ENCODE data around the gene HOXB7. TPM values are rescaled to one million over a fixed set of nuclear protein-coding genes. Genes with fewer than 3 reads are reported as not detected.

Gene HOXB7
- total RNA-seq, 1 donor from 2014 or later: 0.64 TPM

DNA sequence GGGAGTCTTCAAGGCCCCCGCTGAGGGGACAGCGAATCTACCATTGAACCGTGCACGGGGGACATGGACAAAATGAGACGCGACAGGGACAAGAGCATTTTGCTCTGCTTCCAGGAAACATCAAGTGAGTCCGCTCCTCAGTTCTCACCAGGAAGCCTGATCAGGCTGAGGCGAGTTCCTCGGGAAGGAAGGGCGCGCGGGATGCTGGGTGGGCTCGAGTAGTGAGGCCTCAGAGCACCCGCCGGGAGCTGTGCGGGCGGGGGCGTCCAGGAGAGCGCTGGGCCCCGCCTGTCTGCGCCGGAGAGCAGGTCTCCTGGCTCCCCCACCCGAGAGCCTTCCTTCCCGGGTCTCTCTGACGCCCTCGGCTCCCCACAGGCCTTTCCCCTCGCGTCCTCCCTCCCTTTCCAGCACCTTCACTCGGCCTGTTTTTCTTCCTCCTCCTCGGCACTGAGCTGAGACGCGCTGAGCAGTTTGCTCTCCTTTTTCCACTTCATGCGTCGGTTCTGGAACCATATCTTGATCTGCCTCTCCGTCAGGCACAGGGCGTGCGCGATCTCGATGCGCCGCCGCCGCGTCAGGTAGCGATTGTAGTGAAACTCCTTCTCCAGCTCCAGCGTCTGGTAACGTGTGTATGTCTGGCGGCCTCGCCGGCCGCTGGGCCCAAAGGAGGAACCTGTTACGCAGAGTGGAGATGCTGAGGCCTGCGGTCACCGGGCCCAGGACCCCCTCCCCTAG is 14.7 kb downstream of the HOXB7 start:
- no peak for DNase-seq
- Mint-ChIP-seq H3K36me3 (ENCODE audit: unreplicated experiment) (no peaks in the 10 kb centered on the region), H3K27ac (ENCODE audit: unreplicated experiment) (no peak overlapping the region), H3K9me3 (ENCODE audit: unreplicated experiment) (peaks cover 4% of the 10 kb centered on the region), H3K4me3 (ENCODE audit: unreplicated experiment) (peak overlapping the region; percentile 25), H3K4me1 (ENCODE audit: low read depth, unreplicated experiment) (peaks cover 2% of the 10 kb centered on the region), H3K27me3 (ENCODE audit: unreplicated experiment) (peaks cover 53% of the 10 kb centered on the region)
- TF ChIP-seq, protein P1, sequence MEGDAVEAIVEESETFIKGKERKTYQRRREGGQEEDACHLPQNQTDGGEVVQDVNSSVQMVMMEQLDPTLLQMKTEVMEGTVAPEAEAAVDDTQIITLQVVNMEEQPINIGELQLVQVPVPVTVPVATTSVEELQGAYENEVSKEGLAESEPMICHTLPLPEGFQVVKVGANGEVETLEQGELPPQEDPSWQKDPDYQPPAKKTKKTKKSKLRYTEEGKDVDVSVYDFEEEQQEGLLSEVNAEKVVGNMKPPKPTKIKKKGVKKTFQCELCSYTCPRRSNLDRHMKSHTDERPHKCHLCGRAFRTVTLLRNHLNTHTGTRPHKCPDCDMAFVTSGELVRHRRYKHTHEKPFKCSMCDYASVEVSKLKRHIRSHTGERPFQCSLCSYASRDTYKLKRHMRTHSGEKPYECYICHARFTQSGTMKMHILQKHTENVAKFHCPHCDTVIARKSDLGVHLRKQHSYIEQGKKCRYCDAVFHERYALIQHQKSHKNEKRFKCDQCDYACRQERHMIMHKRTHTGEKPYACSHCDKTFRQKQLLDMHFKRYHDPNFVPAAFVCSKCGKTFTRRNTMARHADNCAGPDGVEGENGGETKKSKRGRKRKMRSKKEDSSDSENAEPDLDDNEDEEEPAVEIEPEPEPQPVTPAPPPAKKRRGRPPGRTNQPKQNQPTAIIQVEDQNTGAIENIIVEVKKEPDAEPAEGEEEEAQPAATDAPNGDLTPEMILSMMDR (IDR thresholded peaks at IDR 0.05; ENCODE audit: partially characterized antibody, unreplicated experiment): no peak

DNA sequence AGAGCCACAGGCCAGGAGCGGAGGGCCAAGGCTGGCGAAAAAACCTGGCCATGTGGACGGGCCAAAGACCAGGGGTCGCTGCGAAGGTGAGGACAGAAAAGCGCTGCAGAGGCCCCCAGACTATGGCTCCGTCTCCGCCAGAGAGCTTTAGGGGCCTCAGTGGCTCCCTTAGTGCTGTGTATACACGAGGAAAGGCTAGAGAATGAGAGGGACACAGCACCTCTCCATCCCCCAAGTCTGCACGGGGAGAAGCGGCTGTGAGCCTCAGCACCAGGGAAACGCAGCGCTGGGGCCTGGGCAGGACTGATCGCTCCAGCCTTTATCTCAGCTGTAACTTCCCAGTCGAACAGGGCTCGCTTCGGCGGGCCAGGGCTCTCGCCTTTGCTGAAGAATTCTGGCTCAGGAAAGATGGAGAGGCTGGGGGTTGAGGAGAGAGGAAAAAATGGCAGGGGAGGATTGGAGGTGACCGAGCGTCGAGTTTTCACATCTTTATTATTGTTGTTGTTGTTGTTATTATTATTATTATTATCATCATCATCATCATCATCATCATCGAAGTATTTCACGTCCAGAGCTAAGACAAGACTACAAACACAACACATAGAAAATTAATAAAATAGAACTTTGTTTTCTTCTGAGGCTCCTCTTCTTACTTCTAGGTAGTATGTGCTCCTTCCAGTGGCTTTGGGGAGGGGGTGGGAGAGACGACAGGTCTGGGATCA is 15.4 kb downstream of the HOXB7 start:
- H3K9me3 Mint-ChIP-seq (ENCODE audit: unreplicated experiment): peaks cover 3% of the 10 kb centered on the region
- H3K4me3 Mint-ChIP-seq (ENCODE audit: unreplicated experiment): no peak overlapping the region
- TF ChIP-seq, protein P1 (IDR thresholded peaks at IDR 0.05; ENCODE audit: partially characterized antibody, unreplicated experiment): no peak
- H3K27me3 Mint-ChIP-seq (ENCODE audit: unreplicated experiment): peaks cover 54% of the 10 kb centered on the region
- peaks cover 2% of the 10 kb centered on the region for H3K4me1 Mint-ChIP-seq (ENCODE audit: low read depth, unreplicated experiment)
- H3K36me3 Mint-ChIP-seq (ENCODE audit: unreplicated experiment): no peaks in the 10 kb centered on the region
- no peak overlapping the region for H3K27ac Mint-ChIP-seq (ENCODE audit: unreplicated experiment)
- no peak for DNase-seq

DNA sequence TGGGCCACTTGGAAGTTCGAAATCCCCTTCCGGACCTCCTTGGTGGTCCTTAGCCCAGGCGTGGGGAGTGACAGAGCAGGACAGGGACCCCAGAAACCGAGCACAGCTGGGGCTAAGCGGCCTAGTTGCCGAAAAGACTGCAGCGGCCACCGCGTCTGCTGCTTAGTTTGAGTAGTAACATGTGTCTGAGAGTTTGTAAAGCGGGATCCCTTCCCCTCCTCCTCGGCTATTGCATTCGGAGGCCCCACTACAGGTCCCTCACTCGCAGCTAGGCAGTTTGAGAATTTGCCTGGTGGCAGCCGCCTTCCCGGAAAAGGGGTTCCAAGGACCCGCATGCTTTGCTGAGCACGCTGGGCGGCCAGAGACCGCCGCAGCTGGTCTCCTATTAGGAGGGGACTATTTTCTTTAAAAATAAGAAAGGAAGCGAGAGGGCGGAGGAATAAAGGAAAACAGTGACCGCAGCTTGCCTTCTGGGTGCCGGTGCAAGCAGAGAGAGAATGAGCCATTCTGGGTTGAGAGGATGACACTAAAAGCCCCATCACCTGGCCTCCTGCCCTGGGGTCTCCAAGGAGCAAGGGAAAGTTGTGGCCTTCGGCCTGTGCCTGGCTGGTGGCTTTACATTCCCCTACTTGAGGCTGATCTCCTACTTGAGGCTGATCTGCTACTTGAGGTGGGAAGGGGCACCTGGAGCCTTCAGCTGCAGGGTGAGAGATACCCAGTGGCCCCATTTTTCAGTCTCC is 16.1 kb downstream of the HOXB7 start:
- TF ChIP-seq, protein P1 (IDR thresholded peaks at IDR 0.05; ENCODE audit: partially characterized antibody, unreplicated experiment): no peak
- Mint-ChIP-seq H3K36me3 (ENCODE audit: unreplicated experiment) (no peaks in the 10 kb centered on the region), H3K4me1 (ENCODE audit: low read depth, unreplicated experiment) (peaks cover 2% of the 10 kb centered on the region), H3K27me3 (ENCODE audit: unreplicated experiment) (peaks cover 50% of the 10 kb centered on the region), H3K27ac (ENCODE audit: unreplicated experiment) (no peak overlapping the region), H3K9me3 (ENCODE audit: unreplicated experiment) (peaks cover 3% of the 10 kb centered on the region), H3K4me3 (ENCODE audit: unreplicated experiment) (no peak overlapping the region)
- no peak for DNase-seq

DNA sequence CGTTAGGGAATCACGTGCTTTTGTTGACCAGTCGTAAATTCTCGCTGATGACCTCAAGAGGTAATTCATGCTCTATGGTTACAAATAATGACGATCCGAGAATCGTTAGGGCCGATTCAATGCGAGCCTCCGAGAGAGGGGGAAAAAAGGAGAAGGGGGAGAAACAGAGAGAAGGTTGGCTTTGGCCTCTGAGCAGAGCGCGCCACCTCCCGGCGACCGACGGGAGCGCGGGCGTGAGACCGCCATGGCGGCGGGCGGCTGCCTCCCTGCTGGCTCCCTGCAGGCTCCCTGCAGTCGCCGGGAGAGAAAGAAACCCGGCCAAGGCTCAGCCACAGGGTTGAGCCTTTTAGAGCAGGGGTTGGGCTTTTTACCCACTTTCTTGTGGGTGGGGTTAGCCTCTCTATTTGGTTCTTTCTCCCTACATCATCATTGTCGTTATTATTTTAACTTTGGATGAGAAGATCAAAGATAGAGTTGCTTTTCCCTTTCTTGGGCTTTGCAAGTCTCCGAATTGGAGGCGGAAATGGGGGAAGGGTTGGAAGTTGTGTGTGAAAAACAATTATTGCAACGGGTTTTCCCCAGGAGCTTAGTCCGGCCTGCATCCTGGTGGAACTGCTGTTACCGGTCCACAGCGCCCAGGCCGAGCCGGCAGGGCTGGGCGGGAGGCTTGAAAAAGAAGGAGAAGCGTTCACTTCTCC is 16.8 kb downstream of the HOXB7 start:
- TF ChIP-seq, protein P1 (IDR thresholded peaks at IDR 0.05; ENCODE audit: partially characterized antibody, unreplicated experiment): peak; percentile 81
- H3K27me3 Mint-ChIP-seq (ENCODE audit: unreplicated experiment): peaks cover 48% of the 10 kb centered on the region
- peaks cover 4% of the 10 kb centered on the region for H3K9me3 Mint-ChIP-seq (ENCODE audit: unreplicated experiment)
- no peak overlapping the region for H3K4me3 Mint-ChIP-seq (ENCODE audit: unreplicated experiment)
- no peak overlapping the region for H3K27ac Mint-ChIP-seq (ENCODE audit: unreplicated experiment)
- H3K36me3 Mint-ChIP-seq (ENCODE audit: unreplicated experiment): no peaks in the 10 kb centered on the region
- H3K4me1 Mint-ChIP-seq (ENCODE audit: low read depth, unreplicated experiment): peaks cover 2% of the 10 kb centered on the region
- DNase-seq: peak; percentile 91
